Cardiac muscle cell (in vitro differentiated cells and primary cell): ENCODE data around the gene GPR146. TPM values are rescaled to one million over a fixed set of nuclear protein-coding genes. Genes with fewer than 3 reads are reported as not detected.

Experiments used
- DNase-seq, 2 donors: peaks; one replicate each; pipeline versions ENCODE4 v3.0.0 to v3.0.0-alpha.2; 2010 to 2017; ENCODE audit warnings: low read depth in 1 of 2, low spot score in 1 of 2
- H3K27ac ChIP-seq: fragments of 200-600 bp; sonication (generic); 2 replicates; pipeline ENCODE4 v1.5.1; 2016
- H3K27me3 ChIP-seq: fragments of 200-600 bp; sonication (generic); 2 replicates; pipeline ENCODE4 v1.6.0; 2016; ENCODE audit warnings: control low read depth
- H3K36me3 ChIP-seq: fragments of 200-600 bp; sonication (generic); 2 replicates; pipeline ENCODE4 v1.5.1; 2016; ENCODE audit warnings: control low read depth
- H3K4me1 ChIP-seq: fragments of 200-600 bp; sonication (generic); 2 replicates; pipeline ENCODE4 v1.8.1; 2017; ENCODE audit warnings: low read depth, mild to moderate bottlenecking, mixed run types
- H3K4me3 ChIP-seq: fragments of 200-600 bp; sonication (generic); 2 replicates; pipeline ENCODE4 v1.5.1; 2016; ENCODE audit warnings: mild to moderate bottlenecking
- H3K9me3 ChIP-seq: fragments of 200-600 bp; sonication (generic); 2 replicates; pipeline ENCODE4 v1.5.1; 2017; ENCODE audit warnings: low read depth, mild to moderate bottlenecking, control low read depth
- CTCF ChIP-seq: IDR thresholded peaks from 2 replicates; pipeline ENCODE4 v1.5.1; 2012; ENCODE audit warnings: low read depth, mild to moderate bottlenecking, low read length
- polyA plus RNA-seq: library from polyadenylated mRNA; unstranded; fragments of >200 nt; fragmentation: Nextera tagmentation; extraction: Ambion mirVana; gene quantifications from 2 replicates; pipeline ENCODE4 v1.2.1, GENCODE V29; 2016
- total RNA-seq: library from RNA; depleted of rRNA; stranded (reverse); fragments of >200 nt; gene quantifications from 2 replicates; pipeline ENCODE4 v1.2.3, GENCODE V29; 2016

Gene GPR146
- total and polyA plus RNA-seq, 2 experiments from 2014 or later: 7.5 to 11.2 TPM

- DNase-seq: no peak
- Histone ChIP-seq H3K4me3 (no peak overlapping the region), H3K36me3 (no peaks in the 10 kb centered on the region), H3K27ac (no peak overlapping the region), H3K4me1 (peaks cover 9% of the 10 kb centered on the region), H3K27me3 (no peaks in the 10 kb centered on the region), H3K9me3 (no peaks in the 10 kb centered on the region)
- TF ChIP-seq CTCF: no peak
Observed at GRCh38 chr7:1085266-1085665, 40.9 kb downstream of the GPR146 start.

- Histone ChIP-seq H3K4me1 (peaks cover 8% of the 10 kb centered on the region), H3K27ac (no peak overlapping the region)
Observed at GRCh38 chr7:1085910-1086421, 41.6 kb downstream of the GPR146 start.

GRCh38 chr7:1086588-1087464 lies 42.5 kb downstream of the GPR146 start:
- Histone ChIP-seq H3K4me3 (peak overlapping the region; percentile 7), H3K27ac (no peak overlapping the region), H3K36me3 (no peaks in the 10 kb centered on the region), H3K4me1 (peaks cover 8% of the 10 kb centered on the region), H3K9me3 (no peaks in the 10 kb centered on the region), H3K27me3 (no peaks in the 10 kb centered on the region)
- peak; percentile 83 for TF ChIP-seq CTCF
- peak; percentile 70 to 71 for DNase-seq

More at GRCh38 chr7:1085910-1086421, 41.6 kb downstream of the GPR146 start:
- no peaks in the 10 kb centered on the region for H3K27me3 ChIP-seq
- no peaks in the 10 kb centered on the region for H3K9me3 ChIP-seq
- TF ChIP-seq CTCF: no peak
- DNase-seq: no peak
- no peaks in the 10 kb centered on the region for H3K36me3 ChIP-seq
- H3K4me3 ChIP-seq: no peak overlapping the region

- Histone ChIP-seq H3K4me1 (peaks cover 8% of the 10 kb centered on the region), H3K27ac (no peak overlapping the region), H3K27me3 (no peaks in the 10 kb centered on the region), H3K9me3 (no peaks in the 10 kb centered on the region), H3K36me3 (no peaks in the 10 kb centered on the region), H3K4me3 (peak overlapping the region; percentile 7)
- DNase-seq: peak in 1 of 2 donors; percentile 12
- TF ChIP-seq CTCF: no peak
Observed at GRCh38 chr7:1087465-1087814, 43.1 kb downstream of the GPR146 start.

- peak; percentile 59 to 75 for DNase-seq
- peak within 1 kb of the TSS; percentile 30 for H3K27ac ChIP-seq
- TF ChIP-seq CTCF: no peak
Observed at GRCh38 chr7:1087952-1088920, 43.9 kb downstream of the GPR146 start, which contains the start of gene GPER1. GPER1 (plus strand) TSS chr7:1088113; CDS start chr7:1091729, 3,616 bp downstream.

More at GRCh38 chr7:1087952-1088920, 43.9 kb downstream of the GPR146 start, which contains the start of gene GPER1:
- H3K36me3 ChIP-seq: no peaks in the 10 kb centered on the region
- H3K4me1 ChIP-seq: peaks cover 8% of the 10 kb centered on the region
- no peaks in the 10 kb centered on the region for H3K9me3 ChIP-seq
- H3K27me3 ChIP-seq: no peaks in the 10 kb centered on the region
- H3K4me3 ChIP-seq: peak within 1 kb of the TSS; percentile 7
